HG03575 (cell line): ENCODE measurements around the gene MYORG.

Experiments
- ATAC-seq: cut with Tn5 transposase; IDR thresholded peaks from one replicate; pipeline ENCODE4 v1.9.1; 2021; ENCODE audit not compliant: unreplicated experiment, insufficient number of reproducible peaks, low FRiP score; ENCODE audit errors: extremely low read depth

MYORG gene

GRCh38 chr9:34386656-34387055 is 10.0 kb upstream of the MYORG start:
- no peak for ATAC-seq

DNA sequence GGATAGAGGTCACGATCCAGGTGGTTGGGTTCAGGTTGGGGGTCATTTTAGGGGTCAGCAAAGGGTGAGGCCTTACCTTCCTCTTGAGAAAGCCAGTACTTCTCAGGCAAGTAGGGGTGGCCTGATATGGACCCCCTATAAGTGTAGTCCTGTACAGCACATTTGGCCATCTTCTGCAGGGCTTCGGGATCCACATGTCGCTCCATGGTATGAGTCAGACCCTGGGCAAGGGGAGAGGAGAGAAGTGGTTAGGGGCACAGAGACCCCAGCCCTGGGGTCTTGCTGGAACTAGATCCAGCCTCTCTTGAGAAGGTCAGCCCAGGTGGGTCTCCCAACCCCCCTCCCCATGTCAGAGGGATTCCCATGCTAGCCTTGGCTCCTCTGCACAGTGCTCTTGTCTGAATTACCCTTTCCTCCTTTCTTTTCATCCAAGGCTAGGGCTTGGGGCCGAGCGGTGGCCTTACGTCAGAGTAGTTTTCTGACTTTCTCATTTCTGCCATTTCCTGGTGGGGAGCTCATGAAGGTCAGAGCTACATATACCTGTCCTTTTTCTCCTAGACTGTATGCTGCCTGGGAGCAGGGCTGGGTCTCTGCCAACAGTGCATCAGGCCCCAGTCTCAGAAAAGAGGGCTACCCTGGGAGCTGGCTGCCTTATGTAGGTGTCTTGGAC is 9.0 kb upstream of the MYORG start:
- ATAC-seq, result no peak

- ATAC-seq, result no peak
These were observed 7.9 kb upstream of the MYORG start for GRCh38 chr9:34384368-34385165.

DNA sequence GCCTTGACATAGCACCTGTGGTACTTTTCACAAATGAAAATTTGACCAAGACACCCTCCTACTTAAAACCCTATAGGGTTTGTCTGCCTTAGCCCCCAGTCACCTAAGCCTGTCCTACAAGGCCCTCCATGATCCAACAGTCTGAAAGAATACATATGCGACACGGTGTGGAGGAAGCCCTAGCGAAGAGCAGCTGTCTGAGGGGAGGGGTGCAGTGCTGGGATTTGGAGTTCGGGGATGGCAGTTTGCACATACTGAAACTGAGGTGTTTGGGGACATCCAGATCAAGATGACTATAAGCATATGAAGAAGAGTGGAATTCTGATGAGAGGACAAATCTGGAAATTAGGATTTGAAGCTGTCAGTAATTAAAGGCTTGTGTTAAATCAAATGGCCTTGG is 7.2 kb upstream of the MYORG start:
- no peak for ATAC-seq

DNA sequence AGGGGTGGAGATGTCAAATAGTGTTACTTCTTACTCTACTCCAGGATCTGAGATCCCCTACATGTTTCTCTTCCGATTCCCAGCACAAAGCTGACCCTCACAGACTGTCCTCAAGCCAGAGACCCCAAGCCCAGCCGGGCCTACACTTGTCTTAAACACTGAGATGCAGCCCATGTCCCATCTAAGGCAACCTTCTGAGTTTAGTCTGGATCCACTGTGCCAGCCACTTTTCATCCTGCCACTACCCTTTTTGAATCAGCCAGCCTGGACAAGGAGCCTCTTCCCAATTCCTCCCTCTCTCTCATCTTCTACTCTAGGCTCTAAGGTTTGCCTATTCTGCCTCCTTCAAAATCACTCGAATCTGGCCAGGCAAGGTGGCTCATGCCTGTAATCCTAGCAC is 6.2 kb upstream of the MYORG start:
- no peak for ATAC-seq

DNA sequence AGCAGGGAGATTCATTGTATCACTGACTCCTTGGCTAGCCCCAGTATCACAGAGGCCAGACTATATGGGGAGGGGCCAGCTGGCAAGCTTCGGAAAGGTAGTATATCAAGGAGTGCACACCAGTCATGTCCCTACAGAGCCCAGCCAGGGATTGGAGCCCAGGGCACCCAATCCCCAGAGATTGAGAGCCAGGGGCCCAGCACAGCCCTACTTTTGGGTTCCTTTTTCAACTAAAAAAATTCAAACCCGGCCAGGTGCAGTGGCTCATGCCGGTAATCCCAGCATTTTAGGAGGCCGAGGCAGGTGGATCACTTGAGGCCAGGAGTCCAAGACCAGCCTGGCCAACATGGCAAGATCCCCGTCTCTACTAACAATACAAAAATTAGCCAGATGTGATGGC is 5.4 kb upstream of the MYORG start:
- no peak for ATAC-seq

DNA sequence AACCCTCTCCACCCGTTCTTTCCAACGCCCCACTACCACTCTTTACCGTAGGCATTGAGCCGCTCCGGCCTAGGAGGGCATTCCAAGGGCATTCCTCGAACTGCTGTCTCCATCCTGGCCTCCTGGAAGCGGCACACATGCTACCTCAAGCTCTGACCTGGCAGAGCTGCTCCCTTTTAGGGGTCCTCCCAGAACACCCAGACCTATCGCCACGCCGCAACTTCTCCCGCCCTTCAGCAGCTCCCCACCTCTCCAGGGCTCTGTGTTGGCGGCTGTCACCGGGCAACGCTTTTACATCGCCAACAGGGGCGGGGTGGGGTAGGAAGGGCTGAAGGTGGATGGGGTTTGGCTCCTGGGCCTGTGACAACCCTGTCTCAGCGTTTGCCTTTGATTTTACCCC is 4.6 kb upstream of the MYORG start:
- ATAC-seq, result no peak

DNA sequence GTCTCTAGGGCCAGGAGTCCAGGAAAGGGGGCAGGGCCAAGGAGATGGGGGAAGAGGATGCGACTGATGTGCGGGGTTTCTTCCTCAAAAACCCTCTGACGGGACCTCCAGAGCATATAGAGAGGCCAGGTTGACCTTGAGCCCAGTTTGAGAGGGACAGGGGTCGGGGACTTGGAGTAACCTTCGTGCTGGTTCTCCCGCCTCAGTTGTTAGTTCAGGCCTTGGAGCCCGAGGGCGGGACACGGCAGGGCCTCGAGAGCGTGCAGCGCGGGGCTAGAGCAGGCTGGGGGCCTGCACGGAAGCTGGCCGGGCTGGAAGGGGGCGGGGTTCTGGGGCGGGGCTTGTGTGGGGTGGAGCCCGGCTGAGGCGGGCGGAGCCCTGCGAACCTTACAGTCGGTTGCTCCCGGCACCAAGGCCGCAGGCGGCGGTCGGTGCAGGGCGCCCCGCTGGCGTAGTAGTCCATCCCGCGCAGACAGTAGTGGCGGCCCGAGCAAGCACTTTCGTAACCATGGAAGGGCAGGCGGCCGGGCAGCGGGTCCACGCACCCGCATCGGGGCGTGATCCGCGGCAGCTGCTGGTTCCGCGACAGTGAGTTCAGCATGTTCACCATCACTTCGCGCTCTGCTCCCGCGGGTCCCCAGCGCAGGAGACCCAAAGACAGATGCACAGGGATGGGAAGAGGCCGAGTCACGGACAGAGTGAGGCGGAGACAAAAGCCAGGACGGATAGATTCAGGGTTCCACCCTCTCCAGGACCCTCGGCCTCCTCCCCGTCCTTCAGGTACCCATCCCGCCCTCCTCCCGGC is 4.0 kb upstream of the MYORG start:
- ATAC-seq, result no peak

GRCh38 chr9:34380034-34380510 is 3.4 kb upstream of the MYORG start:
- no peak for ATAC-seq

DNA sequence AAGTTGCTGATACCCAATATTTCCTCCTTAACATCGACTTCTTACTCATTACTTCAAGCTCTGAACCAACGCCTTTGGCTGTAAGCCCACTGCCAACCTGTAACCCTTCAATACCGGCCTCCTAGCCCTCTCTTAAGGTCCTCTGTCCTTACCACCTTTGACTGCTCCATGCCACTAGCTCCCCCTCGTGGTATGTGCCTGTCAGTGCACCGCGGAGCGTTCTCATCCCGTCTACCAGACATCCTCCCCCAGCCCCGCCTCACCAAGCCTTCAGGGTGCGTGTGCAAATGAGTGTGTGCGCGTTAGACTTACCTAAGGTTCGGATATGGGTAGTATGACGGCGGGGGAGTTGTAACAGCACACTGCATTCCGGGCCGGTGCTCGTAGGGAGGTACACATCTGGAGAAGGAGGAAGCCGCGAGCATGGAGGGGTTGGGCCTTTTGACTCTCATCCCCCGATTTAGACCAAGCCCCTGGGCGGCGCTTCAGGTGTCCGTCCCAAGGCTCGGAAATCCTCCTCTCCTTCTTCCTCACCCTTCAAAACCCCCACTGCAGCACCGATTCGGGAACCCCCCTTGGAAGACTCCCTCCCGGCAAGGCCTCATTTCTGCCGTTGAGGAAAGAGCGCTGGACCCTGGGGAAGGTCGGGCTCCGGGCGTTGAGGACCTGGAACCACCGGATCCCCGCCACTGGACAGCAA is 2.8 kb upstream of the MYORG start:
- ATAC-seq, result no peak

DNA sequence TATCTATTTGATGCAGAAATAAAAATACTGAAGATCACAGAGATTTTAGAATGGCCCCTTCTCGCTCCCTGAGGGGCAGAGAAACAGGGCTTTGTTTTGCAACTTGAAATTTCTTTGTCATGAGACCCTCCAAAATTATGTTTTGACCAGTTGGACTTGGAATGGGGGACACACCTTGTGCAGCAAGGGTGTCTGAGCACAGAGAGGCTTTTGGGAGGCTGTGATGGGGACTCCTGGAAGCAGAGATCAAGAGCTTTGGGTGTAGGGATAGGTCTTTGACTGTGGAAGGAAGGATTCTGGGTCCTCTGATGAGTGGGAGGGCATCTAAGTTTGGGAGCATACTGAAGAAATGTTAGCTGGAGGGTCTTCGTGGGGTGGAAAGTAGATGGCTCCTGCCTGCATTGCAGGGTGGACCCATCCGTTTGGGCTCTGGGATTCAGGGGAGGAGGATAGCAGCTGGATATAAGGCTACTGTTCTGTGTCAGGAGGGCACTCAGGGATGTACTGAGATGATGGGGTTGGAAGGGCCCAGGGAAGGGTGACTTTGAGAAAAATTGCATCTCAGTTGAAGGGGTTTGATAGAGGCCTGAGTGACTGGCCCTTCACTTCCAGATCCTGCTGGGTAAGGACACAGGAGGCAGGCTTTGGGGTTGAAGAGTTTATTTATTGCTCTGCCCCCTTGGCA is 1.8 kb upstream of the MYORG start:
- no peak for ATAC-seq

DNA sequence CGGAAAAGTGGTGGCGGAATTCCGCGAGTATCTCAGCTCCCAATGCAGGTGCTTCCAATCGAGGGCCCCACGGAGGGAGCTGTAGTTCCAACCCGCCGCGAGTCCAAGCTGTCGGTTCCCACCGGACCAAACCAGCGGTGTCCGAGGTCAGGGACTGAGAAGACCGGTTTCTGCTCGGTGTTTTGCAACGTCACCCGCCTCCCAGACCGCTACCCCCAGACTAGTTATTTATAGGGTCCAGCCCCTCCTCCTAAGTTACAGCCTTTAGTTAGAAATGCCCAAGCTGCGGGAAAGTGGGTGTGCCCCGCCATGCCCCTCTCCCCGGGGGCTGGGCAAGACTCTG is 677 bp upstream of the MYORG start:
- no peak for ATAC-seq

- no peak for ATAC-seq
These were observed 650 bp downstream of the MYORG start for GRCh38 chr9:34375901-34376595.

DNA sequence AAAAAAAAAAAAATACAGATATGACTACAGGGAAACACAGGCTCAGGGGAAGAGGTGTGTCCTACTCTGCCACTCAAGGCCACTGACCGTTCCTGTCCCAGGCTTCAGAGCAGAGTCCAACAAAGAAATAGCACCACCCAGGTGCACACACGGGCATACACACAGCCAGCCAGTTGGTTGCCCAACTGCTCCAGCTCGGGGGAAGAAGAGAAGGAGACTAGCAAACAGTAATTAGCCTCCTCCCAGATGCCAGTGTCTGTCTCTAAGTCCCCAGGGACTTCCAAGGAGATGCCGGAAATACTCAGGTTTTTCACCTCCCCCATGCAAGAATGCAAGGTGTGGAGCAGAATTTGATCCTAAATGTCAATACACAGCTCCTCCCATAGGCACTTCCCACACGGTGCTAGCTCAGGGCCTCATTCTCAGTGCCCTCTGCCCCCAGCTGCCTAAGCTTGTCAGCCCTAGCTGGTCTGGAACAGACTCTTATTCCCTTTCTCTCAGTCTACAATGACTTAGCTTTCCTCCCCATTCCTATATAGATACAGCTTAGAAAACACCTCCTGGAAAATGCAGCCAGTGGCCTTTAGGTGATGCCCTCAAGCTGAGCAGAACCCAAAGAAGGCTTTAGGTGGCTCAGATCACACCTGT is 1.7 kb downstream of the MYORG start:
- ATAC-seq, result no peak

DNA sequence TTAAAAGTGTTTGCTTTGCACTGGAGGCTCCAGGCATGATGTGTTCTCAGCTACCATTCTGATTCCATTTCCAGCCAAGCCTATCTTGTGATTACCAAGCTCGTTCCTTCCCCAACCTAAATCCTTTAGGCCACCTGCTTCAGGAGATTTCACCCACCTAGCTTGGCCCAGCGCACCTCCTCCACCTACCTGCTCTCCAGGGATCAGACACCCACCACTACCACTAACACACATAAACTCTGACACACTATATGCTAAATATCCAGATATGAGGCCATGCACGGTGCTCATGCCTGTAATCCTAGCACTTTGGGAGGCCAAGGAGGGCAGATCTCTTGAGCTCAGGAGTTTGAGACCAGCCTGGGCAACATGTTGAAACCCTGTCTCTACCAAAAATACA is 2.4 kb downstream of the MYORG start:
- no peak for ATAC-seq

DNA sequence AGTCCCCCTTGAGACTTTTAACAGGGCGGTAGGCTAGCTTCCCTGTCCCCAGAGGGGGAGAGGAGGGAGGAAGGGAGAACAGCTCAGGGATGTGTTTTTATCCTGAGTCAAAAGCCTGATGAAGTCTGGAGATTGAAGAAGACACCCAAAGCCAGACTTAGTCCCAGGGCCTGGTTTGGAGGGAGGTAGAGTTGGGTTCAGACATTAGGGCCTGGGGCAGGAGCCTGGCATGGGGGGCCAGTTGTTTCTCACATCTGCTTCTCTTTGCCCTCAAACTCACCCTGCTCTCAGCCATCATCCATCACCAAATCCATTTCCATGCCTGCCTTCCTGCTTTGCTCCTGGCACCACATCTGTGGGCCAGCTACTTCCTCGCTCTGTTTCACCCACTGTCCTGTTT is 2.9 kb downstream of the MYORG start:
- ATAC-seq, result no peak

DNA sequence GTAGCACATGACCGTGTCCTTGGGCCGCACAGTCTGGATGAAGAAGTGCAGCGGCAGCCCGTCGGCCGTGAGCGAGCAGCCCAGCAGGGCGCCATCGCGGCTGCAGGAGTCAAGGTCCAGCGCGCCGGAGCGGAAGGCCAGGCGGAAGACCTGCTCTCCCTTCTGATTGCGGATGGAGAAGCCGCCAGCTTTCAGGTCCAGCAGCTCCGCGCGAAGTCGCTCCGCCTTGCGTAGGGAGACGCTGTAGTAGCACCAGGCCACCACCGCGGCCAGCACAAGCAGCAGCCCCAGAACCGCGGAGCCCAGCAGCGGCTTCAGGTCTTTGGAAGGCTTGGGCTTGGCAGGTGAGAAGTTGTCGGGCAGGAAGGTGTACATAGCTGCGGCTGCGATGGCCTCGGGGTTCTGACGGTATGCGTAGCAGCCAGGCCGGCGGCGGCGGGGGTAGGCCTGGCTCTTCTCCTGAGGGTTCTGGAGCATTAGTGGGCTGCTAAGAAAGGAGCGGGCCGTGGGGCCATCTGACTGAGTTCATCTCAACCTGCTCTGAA is 4.2 kb downstream of the MYORG start:
- no peak for ATAC-seq
